Measurements from ENCODE around the gene CLIC2. TPM values are rescaled to one million over a fixed set of nuclear protein-coding genes. Genes with fewer than 3 reads are reported as not detected.

Gene CLIC2
- total RNA-seq, 3 donors from 2014 or later (not counting 1 experiment from before 2014, with no cell fraction given) = 0.20 to 2.2 (median 0.75) TPM

GRCh38 chrX:155266439-155266838, 68.0 kb downstream of the CLIC2 start:
- no CpG with 5 or more reads among the region's 1 CpG for WGBS (ENCODE audit: insufficient coverage)
- H3K9me3 ChIP-seq (ENCODE audit: control insufficient read depth, insufficient read depth, low read length) = no peaks in the 10 kb centered on the region
- no peak overlapping the region for H3K27ac Mint-ChIP-seq
- TF ChIP-seq CTCF (IDR thresholded peaks at IDR 0.05) = no peak
- no peaks in the 10 kb centered on the region for H3K27me3 ChIP-seq (ENCODE audit: control insufficient read depth, insufficient read depth, low read length)
- intact Hi-C loops (cut with micrococcal nuclease) = no loop called here
- H3K27me3 Mint-ChIP-seq (ENCODE audit: low read depth in 2 of 2) = peaks cover 1 to 7% of the 10 kb centered on the region in 2 donors
- H3K4me3 Mint-ChIP-seq = no peak overlapping the region
- peaks cover 6 to 15% of the 10 kb centered on the region in 2 donors for H3K4me1 Mint-ChIP-seq
- peaks cover 2% of the 10 kb centered on the region in 2 donors for H3K9me3 Mint-ChIP-seq
- H3K36me3 ChIP-seq (ENCODE audit: control insufficient read depth, insufficient read depth, low read length) = no peaks in the 10 kb centered on the region
- DNase-seq (no peak), ATAC-seq (no peak)
- H3K4me3 ChIP-seq (ENCODE audit: low read length) = no peak overlapping the region
- peaks cover 3% of the 10 kb centered on the region for H3K36me3 Mint-ChIP-seq
- H3K27ac ChIP-seq (ENCODE audit: low read length) = no peak overlapping the region
- H3K4me1 ChIP-seq (ENCODE audit: control insufficient read depth, insufficient read depth, low read length) = peaks cover 5% of the 10 kb centered on the region

- Mint-ChIP-seq H3K9me3 (no peaks in the 10 kb centered on the region), H3K4me3 (peak within 1 kb of the TSS; percentile 18), H3K27ac (peak within 1 kb of the TSS; percentile 44 to 83), H3K27me3 (ENCODE audit: low read depth in 2 of 2) (peaks cover 0 to 6% of the 10 kb centered on the region in 2 donors), H3K36me3 (no peaks in the 10 kb centered on the region), H3K4me1 (peaks cover 6 to 15% of the 10 kb centered on the region in 2 donors)
- H3K27ac ChIP-seq (ENCODE audit: low read length) = peak within 1 kb of the TSS; percentile 89
- no peaks in the 10 kb centered on the region for H3K27me3 ChIP-seq (ENCODE audit: control insufficient read depth, insufficient read depth, low read length)
- no peak for TF ChIP-seq CTCF (IDR thresholded peaks at IDR 0.05)
- DNase-seq = peak; percentile 43 to 82
- no peaks in the 10 kb centered on the region for H3K9me3 ChIP-seq (ENCODE audit: control insufficient read depth, insufficient read depth, low read length)
- peak within 1 kb of the TSS; percentile 85 for H3K4me3 ChIP-seq (ENCODE audit: low read length)
- H3K36me3 ChIP-seq (ENCODE audit: control insufficient read depth, insufficient read depth, low read length) = no peaks in the 10 kb centered on the region
- under 1% methylated on average over 56 of the region's 58 CpGs for WGBS (ENCODE audit: insufficient coverage)
- intact Hi-C loops (cut with micrococcal nuclease) = no loop called here
- ATAC-seq = peak; percentile 89 to 94 (median 89)
- H3K4me1 ChIP-seq (ENCODE audit: control insufficient read depth, insufficient read depth, low read length) = peaks cover 5% of the 10 kb centered on the region
Measured at GRCh38 chrX:155263854-155264628, 70.4 kb downstream of the CLIC2 start, which contains the start of gene RAB39B. Gene RAB39B (minus strand): TSS chrX:155264491. CDS start chrX:155264288, 203 bp downstream.

- Mint-ChIP-seq H3K4me3 (peak overlapping the region; percentile 18), H3K36me3 (no peaks in the 10 kb centered on the region), H3K9me3 (no peaks in the 10 kb centered on the region), H3K4me1 (peaks cover 6 to 15% of the 10 kb centered on the region in 2 donors), H3K27ac (peak overlapping the region; percentile 44 to 83), H3K27me3 (ENCODE audit: low read depth in 2 of 2) (no peaks in the 10 kb centered on the region)
- Histone ChIP-seq H3K4me3 (ENCODE audit: low read length) (peak overlapping the region; percentile 85), H3K9me3 (ENCODE audit: control insufficient read depth, insufficient read depth, low read length) (no peaks in the 10 kb centered on the region), H3K27me3 (ENCODE audit: control insufficient read depth, insufficient read depth, low read length) (no peaks in the 10 kb centered on the region), H3K27ac (ENCODE audit: low read length) (peak overlapping the region; percentile 89), H3K36me3 (ENCODE audit: control insufficient read depth, insufficient read depth, low read length) (no peaks in the 10 kb centered on the region), H3K4me1 (ENCODE audit: control insufficient read depth, insufficient read depth, low read length) (peaks cover 5% of the 10 kb centered on the region)
- no peak for ATAC-seq
- DNase-seq = peak in 1 of 2 donors; percentile 47
- 0% methylated on average over 2 of the region's 5 CpGs for WGBS (ENCODE audit: insufficient coverage)
- no peak for TF ChIP-seq CTCF (IDR thresholded peaks at IDR 0.05)
- intact Hi-C loops (cut with micrococcal nuclease) = no loop called here
Measured at GRCh38 chrX:155262970-155263754, 71.3 kb downstream of the CLIC2 start.

Data from natural killer cell (primary cell).